GM12878 (cell line): ENCODE data around the gene DNAJC18. TPM values are rescaled to one million over a fixed set of nuclear protein-coding genes. Genes with fewer than 3 reads are reported as not detected.
A peak's percentile ranks its signal among the peaks of the same experiment; 100 is the strongest.

Experiments
- ASH2L ChIP-seq: fragments of 300-600, 200-600 bp; sonication (generic); IDR thresholded peaks from 2 replicates; pipeline ENCODE4 v1.6.1; 2017; ENCODE audit warnings: low read depth, mild to moderate bottlenecking, borderline replicate concordance
- BACH1 ChIP-seq: fragments of 450-650 bp; IDR thresholded peaks from 2 replicates; pipeline ENCODE4 v1.6.1; 2017; ENCODE audit warnings: mild to moderate bottlenecking, borderline replicate concordance
- BHLHE40 ChIP-seq, 2 experiments: fragments of 450-650 bp in 1 of 2; IDR thresholded peaks; 2 replicates each; pipeline ENCODE4 v1.6.1; 2011 to 2017; ENCODE audit warnings: low read depth in 2 of 2, borderline replicate concordance in 1 of 2, improper control_type of control experiment in 1 of 2, low read length in 1 of 2, mild to moderate bottlenecking in 1 of 2
- CREM ChIP-seq: IDR thresholded peaks from 2 replicates; pipeline ENCODE4 v1.6.1; 2014; ENCODE audit warnings: antibody characterized with exemption, low read depth
- ETV6 ChIP-seq, 2 experiments: fragments of 450-650 bp in 1 of 2; IDR thresholded peaks in 1 of 2; conservative IDR thresholded peaks in 1 of 2; 2 replicates each; pipeline ENCODE4 v1.6.1; 2014; ENCODE audit warnings: antibody characterized with exemption in 1 of 2, borderline replicate concordance in 1 of 2, low read depth in 1 of 2, mild to moderate bottlenecking in 1 of 2, moderate library complexity in 1 of 2
- MEF2A ChIP-seq: IDR thresholded peaks from 2 replicates; pipeline ENCODE4 v1.6.1; 2011; ENCODE audit warnings: low read depth, mild to moderate bottlenecking, low read length, moderate library complexity; ENCODE audit not compliant: insufficient read depth
- MTA3 ChIP-seq: IDR thresholded peaks from 2 replicates; pipeline ENCODE4 v1.6.1; 2012; ENCODE audit warnings: low read length, inconsistent platforms, borderline replicate concordance
- NR2C1 ChIP-seq: fragments of 450-650 bp; IDR thresholded peaks from 2 replicates; pipeline ENCODE4 v1.6.1; 2017; ENCODE audit warnings: antibody characterized with exemption, mild to moderate bottlenecking, moderate library complexity
- NRF1 ChIP-seq: conservative IDR thresholded peaks from 2 replicates; pipeline ENCODE4 v1.6.1; 2011; ENCODE audit warnings: mild to moderate bottlenecking, low read depth, low read length, improper control_type of control experiment
- POLR2A ChIP-seq: IDR thresholded peaks from 2 replicates; pipeline ENCODE4 v1.6.1; 2011; ENCODE audit warnings: low read depth, mild to moderate bottlenecking, low read length
- POU2F2 ChIP-seq: IDR thresholded peaks from 3 replicates; pipeline ENCODE4 v1.6.1; 2011; ENCODE audit warnings: low read depth, mild to moderate bottlenecking, low read length, borderline replicate concordance
- RAD21 ChIP-seq: IDR thresholded peaks from 2 replicates; pipeline ENCODE4 v1.6.1; 2011; ENCODE audit warnings: mild to moderate bottlenecking, low read depth, low read length, moderate library complexity; ENCODE audit not compliant: insufficient read depth
- RAD51 ChIP-seq: fragments of 450-650 bp; IDR thresholded peaks from 2 replicates; pipeline ENCODE4 v1.6.1; 2016; ENCODE audit warnings: moderate library complexity, mild to moderate bottlenecking, inconsistent platforms
- RBBP5 ChIP-seq: fragments of 200-600 bp; sonication (generic); conservative IDR thresholded peaks from 2 replicates; pipeline ENCODE4 v1.6.1; 2016
- RCOR1 ChIP-seq: conservative IDR thresholded peaks from 2 replicates; pipeline ENCODE4 v1.6.1; 2012; ENCODE audit warnings: low read depth, low read length, improper control_type of control experiment
- SMARCA5 ChIP-seq: fragments of 450-650 bp; IDR thresholded peaks from 2 replicates; pipeline ENCODE4 v1.6.1; 2017; ENCODE audit warnings: mild to moderate bottlenecking
- SP1 ChIP-seq: IDR thresholded peaks from one replicate; pipeline ENCODE4 v1.6.1; 2011; ENCODE audit warnings: low read depth, low read length
- polyA plus RNA-seq, 11 experiments: library from polyadenylated mRNA; depleted of rRNA in 4 of 11; unstranded in 6 of 11; stranded (reverse) in 5 of 11; fragments of >200 nt; fragmentation: Nextera tagmentation in 4 of 11; fragmentation: Illumina TruSeq in 1 of 11; extraction: Ambion mirVana in 4 of 11; extraction: Trizol in 1 of 11; gene quantifications; 1 replicate in 1 of 11; 2 replicates in 10 of 11; pipeline versions ENCODE4 v1.2.1 to v1.2.3, GENCODE V29; 2011 to 2016; ENCODE audit warnings: inconsistent platforms in 2 of 11, missing spikeins in 2 of 11, low read depth in 1 of 11
- total RNA-seq, 4 experiments: library from RNA; depleted of rRNA in 3 of 4; stranded (reverse); fragments of >200 nt in 3 of 4; fragmentation: Illumina TruSeq in 1 of 4; extraction: Trizol in 1 of 4; gene quantifications; 2 replicates each; pipeline versions ENCODE4 v1.2.1 to v1.2.3, GENCODE V29; 2013 to 2021
- TF ChIP-seq, protein P1 (sequence below): fragments of 450-650 bp; IDR thresholded peaks from 2 replicates; pipeline ENCODE4 v1.6.1; 2016; ENCODE audit warnings: mild to moderate bottlenecking
- TF ChIP-seq, protein P2 (sequence below): fragments of 450-650 bp; formaldehyde crosslinking; IDR thresholded peaks from 2 replicates; pipeline ENCODE4 v1.5.0; 2022; ENCODE audit warnings: mild to moderate bottlenecking, missing genetic modification characterization
- TF ChIP-seq, protein P3 (sequence below): fragments of 150-350 bp; IDR thresholded peaks from 2 replicates; pipeline ENCODE4 v1.6.1; 2014; ENCODE audit warnings: mild to moderate bottlenecking, low read depth, low read length

The DNAJC18 gene
- total and polyA plus RNA-seq, 10 of the 15 experiments (the other 5 are each of a cell fraction or from before 2014, with no cell fraction given) = 6.4 to 26.7 (median 17.7) TPM

DNA sequence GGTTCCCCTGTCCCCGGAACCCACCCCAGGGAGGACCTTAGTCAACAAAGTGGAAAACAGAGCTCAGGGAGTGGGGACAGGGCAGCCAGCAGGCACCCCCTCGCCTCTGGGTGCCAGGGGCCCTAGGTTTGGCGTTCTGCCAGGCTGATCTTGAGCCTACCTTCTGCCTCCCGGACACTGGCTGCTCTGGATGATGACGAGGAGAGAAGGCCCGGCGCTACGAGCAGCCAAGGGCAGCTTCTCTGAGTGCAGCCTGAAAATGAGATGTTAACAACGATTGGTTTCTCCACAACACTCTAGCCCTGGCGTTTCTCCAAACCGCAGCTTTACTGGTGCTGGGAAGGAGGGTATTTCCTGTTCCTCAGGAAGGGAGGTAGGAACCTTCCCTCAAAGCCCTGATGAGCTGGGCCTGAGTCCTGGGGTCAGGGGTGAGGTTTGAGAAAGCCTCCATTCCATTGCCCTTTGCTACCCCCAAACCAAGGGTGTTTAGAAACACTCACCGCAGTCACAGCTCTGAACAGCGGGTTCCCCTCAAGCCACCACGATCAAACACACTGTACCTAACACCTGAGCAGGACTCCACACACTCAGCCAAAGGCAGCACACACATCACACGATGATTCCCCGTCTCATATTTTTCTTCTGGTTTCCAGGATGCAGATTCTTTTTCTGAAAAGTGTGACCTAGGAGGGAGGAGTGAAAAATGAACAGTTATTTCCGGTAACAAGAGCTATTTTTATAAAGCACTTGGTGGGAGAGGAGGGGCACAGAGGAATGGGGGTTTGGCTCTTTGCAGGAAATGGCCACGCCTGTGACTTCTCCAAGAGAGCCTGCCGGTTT, 42.9 kb upstream of the DNAJC18 start, which contains the start of gene STING1 (continued):
- TF ChIP-seq NRF1 (no peak), RCOR1 (no peak), MEF2A (no peak; the same call in 1 of the 2 replicates), NR2C1 (peak; percentile 26), ETV6 (conservative IDR thresholded peaks at IDR 0.05 in 1 of 2, IDR thresholded peaks at IDR 0.05 in 1 of 2; ENCODE audit: borderline replicate concordance in 1 of 2, low read depth in 1 of 2) (no peak), ASH2L (no peak), RBBP5 (no peak), SP1 (no peak), BHLHE40 (IDR thresholded peaks at IDR 0.05; ENCODE audit: borderline replicate concordance in 1 of 2, low read depth in 2 of 2, low read length in 1 of 2) (no peak; a peak in 1 of 4 replicates), BACH1 (no peak), MTA3 (no peak), CREM (peak; percentile 58), POLR2A (peak; percentile 29), RAD51 (no peak), POU2F2 (no peak), RAD21 (no peak), SMARCA5 (no peak)
- TF ChIP-seq, protein P1, sequence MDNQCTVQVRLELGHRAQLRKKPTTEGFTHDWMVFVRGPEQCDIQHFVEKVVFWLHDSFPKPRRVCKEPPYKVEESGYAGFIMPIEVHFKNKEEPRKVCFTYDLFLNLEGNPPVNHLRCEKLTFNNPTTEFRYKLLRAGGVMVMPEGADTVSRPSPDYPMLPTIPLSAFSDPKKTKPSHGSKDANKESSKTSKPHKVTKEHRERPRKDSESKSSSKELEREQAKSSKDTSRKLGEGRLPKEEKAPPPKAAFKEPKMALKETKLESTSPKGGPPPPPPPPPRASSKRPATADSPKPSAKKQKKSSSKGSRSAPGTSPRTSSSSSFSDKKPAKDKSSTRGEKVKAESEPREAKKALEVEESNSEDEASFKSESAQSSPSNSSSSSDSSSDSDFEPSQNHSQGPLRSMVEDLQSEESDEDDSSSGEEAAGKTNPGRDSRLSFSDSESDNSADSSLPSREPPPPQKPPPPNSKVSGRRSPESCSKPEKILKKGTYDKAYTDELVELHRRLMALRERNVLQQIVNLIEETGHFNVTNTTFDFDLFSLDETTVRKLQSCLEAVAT = peak; percentile 74
- TF ChIP-seq, protein P2, sequence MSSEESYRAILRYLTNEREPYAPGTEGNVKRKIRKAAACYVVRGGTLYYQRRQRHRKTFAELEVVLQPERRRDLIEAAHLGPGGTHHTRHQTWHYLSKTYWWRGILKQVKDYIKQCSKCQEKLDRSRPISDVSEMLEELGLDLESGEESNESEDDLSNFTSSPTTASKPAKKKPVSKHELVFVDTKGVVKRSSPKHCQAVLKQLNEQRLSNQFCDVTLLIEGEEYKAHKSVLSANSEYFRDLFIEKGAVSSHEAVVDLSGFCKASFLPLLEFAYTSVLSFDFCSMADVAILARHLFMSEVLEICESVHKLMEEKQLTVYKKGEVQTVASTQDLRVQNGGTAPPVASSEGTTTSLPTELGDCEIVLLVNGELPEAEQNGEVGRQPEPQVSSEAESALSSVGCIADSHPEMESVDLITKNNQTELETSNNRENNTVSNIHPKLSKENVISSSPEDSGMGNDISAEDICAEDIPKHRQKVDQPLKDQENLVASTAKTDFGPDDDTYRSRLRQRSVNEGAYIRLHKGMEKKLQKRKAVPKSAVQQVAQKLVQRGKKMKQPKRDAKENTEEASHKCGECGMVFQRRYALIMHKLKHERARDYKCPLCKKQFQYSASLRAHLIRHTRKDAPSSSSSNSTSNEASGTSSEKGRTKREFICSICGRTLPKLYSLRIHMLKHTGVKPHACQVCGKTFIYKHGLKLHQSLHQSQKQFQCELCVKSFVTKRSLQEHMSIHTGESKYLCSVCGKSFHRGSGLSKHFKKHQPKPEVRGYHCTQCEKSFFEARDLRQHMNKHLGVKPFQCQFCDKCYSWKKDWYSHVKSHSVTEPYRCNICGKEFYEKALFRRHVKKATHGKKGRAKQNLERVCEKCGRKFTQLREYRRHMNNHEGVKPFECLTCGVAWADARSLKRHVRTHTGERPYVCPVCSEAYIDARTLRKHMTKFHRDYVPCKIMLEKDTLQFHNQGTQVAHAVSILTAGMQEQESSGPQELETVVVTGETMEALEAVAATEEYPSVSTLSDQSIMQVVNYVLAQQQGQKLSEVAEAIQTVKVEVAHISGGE (CRISPR knock-in tag) = no peak
- TF ChIP-seq, protein P3, sequence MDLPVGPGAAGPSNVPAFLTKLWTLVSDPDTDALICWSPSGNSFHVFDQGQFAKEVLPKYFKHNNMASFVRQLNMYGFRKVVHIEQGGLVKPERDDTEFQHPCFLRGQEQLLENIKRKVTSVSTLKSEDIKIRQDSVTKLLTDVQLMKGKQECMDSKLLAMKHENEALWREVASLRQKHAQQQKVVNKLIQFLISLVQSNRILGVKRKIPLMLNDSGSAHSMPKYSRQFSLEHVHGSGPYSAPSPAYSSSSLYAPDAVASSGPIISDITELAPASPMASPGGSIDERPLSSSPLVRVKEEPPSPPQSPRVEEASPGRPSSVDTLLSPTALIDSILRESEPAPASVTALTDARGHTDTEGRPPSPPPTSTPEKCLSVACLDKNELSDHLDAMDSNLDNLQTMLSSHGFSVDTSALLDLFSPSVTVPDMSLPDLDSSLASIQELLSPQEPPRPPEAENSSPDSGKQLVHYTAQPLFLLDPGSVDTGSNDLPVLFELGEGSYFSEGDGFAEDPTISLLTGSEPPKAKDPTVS = no peak
